Astrocyte (in vitro differentiated cells and primary cell): ENCODE measurements around the gene TM9SF4.

Experiments used
- CTCF ChIP-seq: IDR thresholded peaks from 2 replicates; pipeline ENCODE4 v1.5.1; 2011; ENCODE audit warnings: low read depth, mild to moderate bottlenecking, inconsistent platforms, low read length, moderate library complexity; ENCODE audit not compliant: insufficient read depth
- EZH2 ChIP-seq: IDR thresholded peaks from 2 replicates; pipeline ENCODE4 v1.6.1; 2012; ENCODE audit warnings: mild to moderate bottlenecking, low read length, inconsistent platforms; ENCODE audit not compliant: insufficient read depth

DNA sequence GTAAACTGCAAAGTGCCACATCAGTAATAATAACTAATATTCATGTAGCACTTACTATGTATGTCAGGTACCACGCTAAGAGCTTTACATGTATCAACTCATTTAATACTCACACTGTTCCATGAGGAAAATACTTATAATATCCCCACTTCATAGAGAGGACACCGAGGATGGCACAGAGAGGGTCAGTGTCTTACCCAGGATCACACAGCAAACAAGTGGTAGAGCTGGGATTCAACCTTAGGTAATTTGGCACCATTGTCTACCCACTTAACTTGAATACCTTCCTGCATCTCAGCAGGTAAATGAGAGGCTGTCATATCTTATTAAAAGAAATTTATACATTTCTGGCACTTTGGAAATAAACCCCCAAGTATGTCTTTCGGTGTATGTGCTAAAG, 106.2 kb downstream of the TM9SF4 start:
- TF ChIP-seq EZH2, result no peak
- no peak for TF ChIP-seq CTCF
